HG03039 (cell line): ENCODE data around the gene GNA14.
"Not testable (repeated sequence)": the region's sequence is repeated elsewhere in the genome, so short reads cannot be mapped to it uniquely, and the experiment has no call there.

Experiments used
- ATAC-seq: cut with Tn5 transposase; IDR thresholded peaks from one replicate; pipeline ENCODE4 v1.9.1; 2021; ENCODE audit warnings: mild to moderate bottlenecking, moderate library complexity; ENCODE audit not compliant: unreplicated experiment

Gene GNA14

GRCh38 chr9:77421506-77422265 lies 226.4 kb downstream of the GNA14 start:
- ATAC-seq: no peak

GRCh38 chr9:77420641-77421040 lies 227.5 kb downstream of the GNA14 start:
- no peak for ATAC-seq

GRCh38 chr9:77418226-77418625 lies 229.9 kb downstream of the GNA14 start:
- ATAC-seq: no peak

DNA sequence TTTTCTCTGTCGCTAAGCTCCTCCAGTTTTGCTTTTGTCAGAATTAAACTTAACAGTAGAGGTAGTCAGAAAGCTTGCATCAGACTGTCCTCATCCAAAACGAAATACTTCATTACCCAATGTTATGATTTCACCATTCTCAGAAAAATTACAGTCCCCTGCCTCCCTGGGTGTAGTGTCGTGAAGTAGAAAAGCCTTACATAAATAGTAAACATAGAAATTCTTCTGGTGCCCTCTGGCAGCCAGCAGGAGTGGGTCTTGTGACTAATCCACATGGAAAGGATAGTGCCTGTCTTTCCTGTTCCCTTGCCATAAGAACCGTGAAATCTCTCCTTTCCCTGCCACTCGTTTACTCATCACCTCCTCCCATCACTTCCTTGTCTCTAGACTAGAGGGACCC lies 230.6 kb downstream of the GNA14 start:
- no peak for ATAC-seq

DNA sequence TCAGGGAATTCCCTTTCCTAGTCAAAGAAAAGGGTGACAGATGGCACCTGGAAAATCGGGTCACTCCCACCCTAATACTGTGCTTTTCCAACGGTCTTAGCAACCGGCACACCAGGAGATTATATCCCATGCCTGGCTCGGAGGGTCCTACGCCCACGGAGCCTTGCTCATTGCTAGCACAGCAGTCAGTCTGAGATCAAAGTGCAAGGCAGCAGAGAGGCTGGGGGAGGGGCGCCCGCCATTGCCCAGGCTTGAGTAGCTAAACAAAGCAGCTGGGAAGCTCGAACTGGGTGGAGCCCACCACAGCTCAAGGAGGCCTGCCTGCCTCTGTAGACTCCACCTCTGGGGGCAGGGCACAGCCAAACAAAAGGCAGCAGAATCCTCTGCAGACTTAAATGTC lies 239.6 kb downstream of the GNA14 start:
- ATAC-seq: not testable (repeated sequence)

DNA sequence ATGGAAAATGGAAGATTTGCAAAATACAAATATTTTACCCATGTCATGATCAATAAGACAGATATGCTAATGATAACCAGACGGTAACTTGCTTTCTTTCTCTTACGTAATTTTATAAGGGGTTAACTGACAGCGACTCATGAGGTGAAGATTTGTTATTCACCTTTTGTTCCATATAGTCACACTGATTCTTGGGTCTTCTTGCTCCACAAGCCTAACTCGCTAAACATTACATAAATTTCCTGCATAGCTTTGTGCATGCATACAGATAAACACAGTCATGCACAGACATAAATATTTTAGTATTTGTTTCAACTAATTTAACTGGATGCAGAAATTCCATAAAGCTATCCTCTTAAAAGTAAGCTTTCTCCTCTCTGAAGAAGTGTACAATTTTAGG lies 244.9 kb downstream of the GNA14 start:
- ATAC-seq: no peak

DNA sequence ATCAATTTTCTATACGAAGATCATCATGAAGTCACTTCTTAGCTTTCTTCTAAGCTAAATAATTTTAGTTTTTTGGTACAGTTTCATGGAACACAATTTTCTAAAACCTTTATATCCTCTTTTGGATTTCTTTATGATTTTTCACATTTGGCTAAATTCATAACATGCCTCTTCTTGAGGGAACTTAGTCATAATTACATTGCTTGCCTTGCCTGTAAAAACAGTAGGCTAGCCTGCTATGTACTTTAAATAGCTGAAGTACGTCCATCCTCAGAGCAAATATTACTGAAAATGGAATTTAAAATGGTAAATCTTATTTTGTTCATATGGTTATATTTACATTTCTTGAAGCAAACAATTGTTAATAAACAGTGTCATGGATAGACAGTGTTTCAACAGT lies 245.8 kb downstream of the GNA14 start:
- ATAC-seq: no peak

- ATAC-seq: no peak
Observed at GRCh38 chr9:77399964-77400363, 248.2 kb downstream of the GNA14 start.

DNA sequence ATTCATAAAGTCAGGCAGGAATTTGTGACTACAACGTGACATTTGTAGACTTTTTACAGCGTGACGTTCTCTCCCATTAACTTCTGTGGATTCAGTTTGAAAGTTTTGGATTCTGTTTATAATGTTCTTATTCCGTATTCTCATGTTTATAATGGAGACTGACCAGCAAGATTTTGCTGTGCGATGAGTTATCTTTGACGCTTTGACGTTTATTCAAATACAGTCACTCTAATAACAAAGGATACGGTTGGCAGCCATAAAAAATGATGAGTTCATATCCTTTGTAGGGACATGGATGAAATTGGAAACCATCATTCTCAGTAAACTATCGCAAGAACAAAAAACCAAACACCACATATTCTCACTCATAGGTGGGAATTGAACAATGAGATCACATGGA lies 249.5 kb downstream of the GNA14 start:
- ATAC-seq: not testable (repeated sequence)

DNA sequence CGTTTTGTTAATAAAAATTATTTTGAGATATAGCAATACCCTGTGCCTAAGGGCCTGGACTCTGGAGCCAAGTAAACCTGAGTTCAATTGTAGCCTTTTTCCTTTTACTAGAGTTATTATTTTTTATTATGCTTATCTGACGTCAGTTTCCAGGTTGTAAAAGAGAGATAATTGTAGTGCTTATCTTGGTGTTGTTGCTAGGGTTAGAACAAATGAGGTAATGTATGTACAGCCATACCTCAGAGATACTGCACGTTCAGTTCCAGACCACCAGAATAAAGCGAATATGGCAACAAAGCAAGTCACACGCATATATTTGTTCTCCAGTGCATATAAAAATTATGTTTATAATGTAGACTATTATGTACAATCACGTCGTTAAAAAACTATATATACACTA lies 255.8 kb downstream of the GNA14 start:
- ATAC-seq: no peak

DNA sequence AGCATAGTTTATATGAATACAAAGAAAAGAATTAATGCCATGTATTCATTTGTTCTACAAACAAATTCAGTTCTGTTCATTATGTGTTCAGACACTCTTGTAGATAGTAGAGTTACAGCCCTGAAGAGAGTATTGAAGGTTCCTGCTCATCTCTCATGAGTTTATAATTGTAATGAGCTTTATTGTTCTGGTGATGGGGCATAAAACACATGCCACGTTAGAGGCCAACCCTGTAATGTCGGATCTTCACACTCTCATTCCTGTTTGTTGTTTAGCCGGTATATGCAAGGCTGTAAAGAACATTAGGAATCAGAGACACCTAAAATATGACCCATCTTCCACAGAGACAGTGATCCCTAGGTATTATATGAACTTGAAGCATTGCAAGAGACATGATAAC lies 256.3 kb downstream of the GNA14 start:
- no peak for ATAC-seq

- no peak for ATAC-seq
Observed at GRCh38 chr9:77386187-77386586, 261.9 kb downstream of the GNA14 start.

- ATAC-seq: no peak
Observed at GRCh38 chr9:77384406-77384805, 263.7 kb downstream of the GNA14 start.

- no peak for ATAC-seq
Observed at GRCh38 chr9:77375956-77376532, 272.1 kb downstream of the GNA14 start.

GRCh38 chr9:77374266-77374665 lies 273.9 kb downstream of the GNA14 start:
- ATAC-seq: no peak
